ENCODE measurements around the gene PCSK4.
"Not testable (repeated sequence)": the region's sequence is repeated elsewhere in the genome, so short reads cannot be mapped to it uniquely, and the experiment has no call there.

DNA sequence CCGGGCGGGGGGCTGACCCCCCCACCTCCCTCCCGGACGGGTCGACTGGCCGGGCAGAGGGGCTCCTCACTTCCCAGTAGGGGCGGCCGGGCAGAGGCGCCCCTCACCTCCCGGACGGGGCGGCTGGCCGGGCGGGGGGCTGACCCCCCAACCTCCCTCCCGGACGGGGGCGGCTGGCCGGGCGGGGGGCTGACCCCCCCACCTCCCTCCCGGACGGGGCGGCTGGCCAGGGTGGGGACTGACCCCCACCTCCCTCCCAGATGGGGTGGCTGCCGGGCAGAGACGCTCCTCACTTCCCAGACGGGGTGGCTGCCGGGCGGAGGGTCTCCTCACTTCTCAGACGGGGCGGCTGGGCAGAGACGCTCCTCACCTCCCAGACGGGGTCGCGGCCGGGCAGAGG lies 9.1 kb upstream of the PCSK4 start:
- not testable (repeated sequence) for TF ChIP-seq CTCF, POLR2A (IDR thresholded peaks at IDR 0.05)

All from tibial nerve (tissue), 3 donors.